ENCODE measurements around the gene ECE2. TPM values are rescaled to one million over a fixed set of nuclear protein-coding genes. Genes with fewer than 3 reads are reported as not detected.
A peak's percentile ranks its signal among the peaks of the same experiment; 100 is the strongest.
"Not testable (repeated sequence)": the region's sequence is repeated elsewhere in the genome, so short reads cannot be mapped to it uniquely, and the experiment has no call there.

The ECE2 gene

GRCh38 chr3:184338511-184338945, 62.7 kb downstream of the ECE2 start:
- no peak overlapping the region for H2BK5ac ChIP-seq (ENCODE audit: low read length)
- peaks cover 3% of the 10 kb centered on the region for H3K79me1 ChIP-seq (ENCODE audit: low read length)
- H3K36me3 ChIP-seq (ENCODE audit: control insufficient read depth, insufficient read depth, low read length) = peaks cover 7% of the 10 kb centered on the region
- no peaks in the 10 kb centered on the region for H3K79me2 ChIP-seq (ENCODE audit: control insufficient read depth, insufficient read depth, low read length)
- no peaks in the 10 kb centered on the region for H3K27me3 ChIP-seq (ENCODE audit: insufficient read depth, low read length, poor library complexity)
- H4K8ac ChIP-seq (ENCODE audit: low read depth, low read length) = no peak overlapping the region
- H2AK5ac ChIP-seq (ENCODE audit: low read length) = no peak overlapping the region
- no peak overlapping the region for H2BK120ac ChIP-seq (ENCODE audit: low read depth, low read length)
- no peak overlapping the region for H3K4me3 ChIP-seq (ENCODE audit: low read length)
- H4K5ac ChIP-seq (ENCODE audit: low read length) = no peak overlapping the region
- no peak overlapping the region for H3K23ac ChIP-seq (ENCODE audit: low read length)
- no peak overlapping the region for H3K4ac ChIP-seq (ENCODE audit: low read depth, low read length)
- peaks cover 3% of the 10 kb centered on the region for H3K4me1 ChIP-seq (ENCODE audit: control insufficient read depth, low read depth, low read length)
- no peak overlapping the region for H3K4me2 ChIP-seq (ENCODE audit: low read length)
- no peak overlapping the region for H3K18ac ChIP-seq (ENCODE audit: low read length)
- no CpG with 5 or more reads among the region's 37 CpGs for WGBS (ENCODE audit: extremely low coverage, insufficient coverage, low lambda C conversion rate)
- H2BK15ac ChIP-seq (replicated peaks; ENCODE audit: low read depth) = no peak overlapping the region
- no peak overlapping the region for H3K56ac ChIP-seq (ENCODE audit: low read length)
- no peak overlapping the region for H3K9ac ChIP-seq (ENCODE audit: low read length)
- H3K27ac ChIP-seq (ENCODE audit: low read depth, low read length) = no peak overlapping the region
- DNase-seq = peak; percentile 93

DNA sequence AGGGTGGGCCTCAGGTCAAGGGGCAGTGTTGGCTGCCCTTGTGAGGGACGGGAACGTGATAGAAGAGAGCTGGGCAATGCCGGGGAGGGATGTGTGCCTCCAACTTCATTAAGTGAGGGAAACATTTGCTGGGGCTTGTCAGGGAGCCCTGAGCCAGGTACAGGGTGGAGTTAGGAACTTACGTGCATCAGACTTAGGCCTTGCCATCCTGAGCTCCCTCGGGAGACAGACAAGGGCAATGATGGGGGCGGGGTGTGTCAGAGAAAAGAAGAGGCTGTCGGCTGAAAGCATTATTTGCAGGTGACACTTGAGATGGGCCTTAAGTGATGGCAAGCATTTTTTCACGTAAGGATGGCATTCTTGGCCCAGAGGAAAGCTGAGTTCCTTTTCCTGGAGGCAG, 63.2 kb downstream of the ECE2 start:
- no peak overlapping the region for H3K9ac ChIP-seq (ENCODE audit: low read length)
- no peak overlapping the region for H4K5ac ChIP-seq (ENCODE audit: low read length)
- no peak overlapping the region for H2BK5ac ChIP-seq (ENCODE audit: low read length)
- no peak overlapping the region for H2BK120ac ChIP-seq (ENCODE audit: low read depth, low read length)
- H3K27me3 ChIP-seq (ENCODE audit: insufficient read depth, low read length, poor library complexity) = no peaks in the 10 kb centered on the region
- H3K4me1 ChIP-seq (ENCODE audit: control insufficient read depth, low read depth, low read length) = peaks cover 3% of the 10 kb centered on the region
- H3K27ac ChIP-seq (ENCODE audit: low read depth, low read length) = no peak overlapping the region
- no peak overlapping the region for H3K4me3 ChIP-seq (ENCODE audit: low read length)
- H3K18ac ChIP-seq (ENCODE audit: low read length) = no peak overlapping the region
- H2BK15ac ChIP-seq (replicated peaks; ENCODE audit: low read depth) = no peak overlapping the region
- peaks cover 5% of the 10 kb centered on the region for H3K36me3 ChIP-seq (ENCODE audit: control insufficient read depth, insufficient read depth, low read length)
- no peak overlapping the region for H3K4ac ChIP-seq (ENCODE audit: low read depth, low read length)
- DNase-seq = no peak
- H3K79me2 ChIP-seq (ENCODE audit: control insufficient read depth, insufficient read depth, low read length) = no peaks in the 10 kb centered on the region
- H4K8ac ChIP-seq (ENCODE audit: low read depth, low read length) = no peak overlapping the region
- peaks cover 3% of the 10 kb centered on the region for H3K79me1 ChIP-seq (ENCODE audit: low read length)
- no peak overlapping the region for H3K56ac ChIP-seq (ENCODE audit: low read length)
- H3K23ac ChIP-seq (ENCODE audit: low read length) = no peak overlapping the region
- WGBS (ENCODE audit: extremely low coverage, insufficient coverage, low lambda C conversion rate) = no CpG with 5 or more reads among the region's 8 CpGs
- no peak overlapping the region for H2AK5ac ChIP-seq (ENCODE audit: low read length)
- H3K4me2 ChIP-seq (ENCODE audit: low read length) = no peak overlapping the region

GRCh38 chr3:184339451-184340135, 63.8 kb downstream of the ECE2 start:
- H3K27ac ChIP-seq (ENCODE audit: low read depth, low read length); H3K4ac ChIP-seq (ENCODE audit: low read depth, low read length); H4K8ac ChIP-seq (ENCODE audit: low read depth, low read length): not testable (repeated sequence)

DNA sequence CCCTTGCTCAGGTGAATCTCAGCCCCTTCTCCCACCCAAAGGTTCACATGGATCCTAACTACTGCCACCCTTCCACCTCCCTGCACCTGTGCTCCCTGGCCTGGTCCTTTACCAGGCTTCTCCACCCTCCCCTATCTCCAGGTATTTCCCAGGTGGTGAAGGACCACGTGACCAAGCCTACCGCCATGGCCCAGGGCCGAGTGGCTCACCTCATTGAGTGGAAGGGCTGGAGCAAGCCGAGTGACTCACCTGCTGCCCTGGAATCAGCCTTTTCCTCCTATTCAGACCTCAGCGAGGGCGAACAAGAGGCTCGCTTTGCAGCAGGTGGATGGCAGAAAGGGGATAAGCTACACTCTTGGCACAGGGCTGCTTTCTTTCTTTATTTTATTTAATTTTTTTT, 66.1 kb downstream of the ECE2 start:
- no peak overlapping the region for H4K5ac ChIP-seq (ENCODE audit: low read length)
- H3K4ac ChIP-seq (ENCODE audit: low read depth, low read length) = no peak overlapping the region
- no peak overlapping the region for H3K27ac ChIP-seq (ENCODE audit: low read depth, low read length)
- H2BK5ac ChIP-seq (ENCODE audit: low read length) = no peak overlapping the region
- no peak overlapping the region for H2AK5ac ChIP-seq (ENCODE audit: low read length)
- DNase-seq = no peak
- H3K27me3 ChIP-seq (ENCODE audit: insufficient read depth, low read length, poor library complexity) = no peaks in the 10 kb centered on the region
- H3K56ac ChIP-seq (ENCODE audit: low read length) = no peak overlapping the region
- H3K4me1 ChIP-seq (ENCODE audit: control insufficient read depth, low read depth, low read length) = peaks cover 4% of the 10 kb centered on the region
- H3K79me1 ChIP-seq (ENCODE audit: low read length) = no peaks in the 10 kb centered on the region
- H3K9ac ChIP-seq (ENCODE audit: low read length) = no peak overlapping the region
- H4K8ac ChIP-seq (ENCODE audit: low read depth, low read length) = no peak overlapping the region
- no peak overlapping the region for H2BK15ac ChIP-seq (replicated peaks; ENCODE audit: low read depth)
- no peak overlapping the region for H2BK120ac ChIP-seq (ENCODE audit: low read depth, low read length)
- no peak overlapping the region for H3K4me3 ChIP-seq (ENCODE audit: low read length)
- no peak overlapping the region for H3K23ac ChIP-seq (ENCODE audit: low read length)
- H3K4me2 ChIP-seq (ENCODE audit: low read length) = no peak overlapping the region
- H3K36me3 ChIP-seq (ENCODE audit: control insufficient read depth, insufficient read depth, low read length) = peaks cover 5% of the 10 kb centered on the region
- H3K79me2 ChIP-seq (ENCODE audit: control insufficient read depth, insufficient read depth, low read length) = no peaks in the 10 kb centered on the region
- no peak overlapping the region for H3K18ac ChIP-seq (ENCODE audit: low read length)
- no CpG with 5 or more reads among the region's 7 CpGs for WGBS (ENCODE audit: extremely low coverage, insufficient coverage, low lambda C conversion rate)

More at GRCh38 chr3:184339451-184340135, 63.8 kb downstream of the ECE2 start:
- not testable (repeated sequence) for H3K23ac ChIP-seq (ENCODE audit: low read length); H3K4me3 ChIP-seq (ENCODE audit: low read length); DNase-seq; H3K79me1 ChIP-seq (ENCODE audit: low read length); H4K5ac ChIP-seq (ENCODE audit: low read length); H2BK120ac ChIP-seq (ENCODE audit: low read depth, low read length); H3K9ac ChIP-seq (ENCODE audit: low read length); H3K4me1 ChIP-seq (ENCODE audit: control insufficient read depth, low read depth, low read length); H3K56ac ChIP-seq (ENCODE audit: low read length); H3K27me3 ChIP-seq (ENCODE audit: insufficient read depth, low read length, poor library complexity); H3K36me3 ChIP-seq (ENCODE audit: control insufficient read depth, insufficient read depth, low read length); H2BK5ac ChIP-seq (ENCODE audit: low read length); H2AK5ac ChIP-seq (ENCODE audit: low read length); H3K18ac ChIP-seq (ENCODE audit: low read length); H3K4me2 ChIP-seq (ENCODE audit: low read length); H2BK15ac ChIP-seq (replicated peaks; ENCODE audit: low read depth); H3K79me2 ChIP-seq (ENCODE audit: control insufficient read depth, insufficient read depth, low read length)
- no CpG with 5 or more reads among the region's 19 CpGs for WGBS (ENCODE audit: extremely low coverage, insufficient coverage, low lambda C conversion rate)

Small RNA genes within 50 kb of the gene (small RNA-seq; reads per million reads assigned to genes)
- not detected for gene MIR1224 (ENCODE audit: insufficient read depth)
- gene SNORD66 (ENCODE audit: insufficient read depth) = 399 reads per million, percentile 98 among the genes with 10 or more reads in this experiment
